Body of pancreas (tissue), 4 donors: ENCODE data around the gene HELT.

ENCODE experiments used
- POLR2A ChIP-seq, 3 donors: fragments of 450-650 bp; IDR thresholded peaks; one replicate each; pipeline ENCODE4 v1.6.1; 2016; ENCODE audit warnings: antibody characterized with exemption in 3 of 3, mild to moderate bottlenecking in 2 of 3
- TF ChIP-seq, protein P1 (sequence below), 7 experiments: fragments of 450-650 bp in 4 of 7; fragments of 200-600 bp in 3 of 7; sonication (generic) in 3 of 7; IDR thresholded peaks; one replicate each; pipeline ENCODE4 v1.5.1; 2016 to 2019; ENCODE audit warnings: antibody characterized with exemption in 7 of 7

DNA sequence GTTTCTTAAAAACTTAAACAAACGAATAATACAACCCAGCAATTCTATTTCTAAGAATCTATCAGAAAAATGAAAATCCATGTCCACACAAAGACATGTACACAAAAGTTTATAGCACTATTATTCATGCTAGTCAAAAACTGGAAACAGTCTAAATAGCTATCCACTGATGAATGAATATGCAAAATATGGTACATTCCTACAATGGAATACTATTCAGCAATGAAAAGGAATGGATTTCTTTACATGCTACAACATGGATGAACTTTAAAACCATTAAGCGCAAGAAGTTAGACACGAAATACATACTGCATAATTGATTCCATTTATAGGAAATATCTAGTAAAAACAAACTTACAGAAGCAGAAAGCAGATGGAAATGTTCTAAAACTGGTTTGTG, 43.3 kb downstream of the HELT start:
- TF ChIP-seq, protein P1, sequence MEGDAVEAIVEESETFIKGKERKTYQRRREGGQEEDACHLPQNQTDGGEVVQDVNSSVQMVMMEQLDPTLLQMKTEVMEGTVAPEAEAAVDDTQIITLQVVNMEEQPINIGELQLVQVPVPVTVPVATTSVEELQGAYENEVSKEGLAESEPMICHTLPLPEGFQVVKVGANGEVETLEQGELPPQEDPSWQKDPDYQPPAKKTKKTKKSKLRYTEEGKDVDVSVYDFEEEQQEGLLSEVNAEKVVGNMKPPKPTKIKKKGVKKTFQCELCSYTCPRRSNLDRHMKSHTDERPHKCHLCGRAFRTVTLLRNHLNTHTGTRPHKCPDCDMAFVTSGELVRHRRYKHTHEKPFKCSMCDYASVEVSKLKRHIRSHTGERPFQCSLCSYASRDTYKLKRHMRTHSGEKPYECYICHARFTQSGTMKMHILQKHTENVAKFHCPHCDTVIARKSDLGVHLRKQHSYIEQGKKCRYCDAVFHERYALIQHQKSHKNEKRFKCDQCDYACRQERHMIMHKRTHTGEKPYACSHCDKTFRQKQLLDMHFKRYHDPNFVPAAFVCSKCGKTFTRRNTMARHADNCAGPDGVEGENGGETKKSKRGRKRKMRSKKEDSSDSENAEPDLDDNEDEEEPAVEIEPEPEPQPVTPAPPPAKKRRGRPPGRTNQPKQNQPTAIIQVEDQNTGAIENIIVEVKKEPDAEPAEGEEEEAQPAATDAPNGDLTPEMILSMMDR (IDR thresholded peaks at IDR 0.05): no peak
- TF ChIP-seq POLR2A (IDR thresholded peaks at IDR 0.05): no peak
